ENCODE measurements around the gene RIMBP2.

The RIMBP2 gene

DNA sequence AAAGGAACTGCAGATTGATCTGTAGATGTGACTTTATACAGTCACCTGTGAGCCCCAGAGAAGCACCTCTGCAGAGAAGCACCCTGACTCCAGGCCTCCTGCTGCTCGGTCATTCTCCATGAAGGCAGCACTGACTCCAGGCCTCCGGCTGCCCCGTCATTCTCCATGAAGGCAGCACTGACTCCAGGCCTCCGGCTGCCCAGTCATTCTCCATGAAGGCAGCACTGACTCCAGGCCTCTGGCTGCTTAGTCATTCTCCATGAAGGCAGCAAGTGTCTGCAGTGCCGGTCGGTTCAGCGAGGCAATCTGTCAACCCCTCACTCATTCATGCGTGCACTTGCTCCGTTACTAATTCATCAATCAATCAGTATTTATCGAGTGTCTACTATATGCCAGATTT is 218.1 kb downstream of the RIMBP2 start:
- DNase-seq, result no peak

DNA sequence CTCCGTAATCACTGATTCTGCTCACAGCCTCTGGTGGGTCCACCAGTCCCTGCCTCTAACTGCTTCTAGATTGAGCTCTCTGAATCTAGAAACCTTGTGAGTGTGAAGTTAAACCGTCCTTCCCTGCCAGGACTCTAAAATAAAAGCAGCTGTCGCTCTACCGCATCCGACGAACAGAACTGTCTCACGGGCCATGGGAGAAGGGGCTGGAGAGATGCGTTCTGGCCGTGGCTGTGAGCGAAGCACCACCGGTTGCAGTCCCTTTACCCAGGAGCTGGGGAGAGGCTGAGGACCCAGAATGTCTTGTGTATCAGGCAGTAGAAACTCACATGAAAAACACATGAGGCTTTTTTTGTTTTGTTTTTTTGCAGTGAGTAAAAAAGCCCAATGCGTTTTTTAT is 218.8 kb downstream of the RIMBP2 start:
- DNase-seq, result no peak

DNA sequence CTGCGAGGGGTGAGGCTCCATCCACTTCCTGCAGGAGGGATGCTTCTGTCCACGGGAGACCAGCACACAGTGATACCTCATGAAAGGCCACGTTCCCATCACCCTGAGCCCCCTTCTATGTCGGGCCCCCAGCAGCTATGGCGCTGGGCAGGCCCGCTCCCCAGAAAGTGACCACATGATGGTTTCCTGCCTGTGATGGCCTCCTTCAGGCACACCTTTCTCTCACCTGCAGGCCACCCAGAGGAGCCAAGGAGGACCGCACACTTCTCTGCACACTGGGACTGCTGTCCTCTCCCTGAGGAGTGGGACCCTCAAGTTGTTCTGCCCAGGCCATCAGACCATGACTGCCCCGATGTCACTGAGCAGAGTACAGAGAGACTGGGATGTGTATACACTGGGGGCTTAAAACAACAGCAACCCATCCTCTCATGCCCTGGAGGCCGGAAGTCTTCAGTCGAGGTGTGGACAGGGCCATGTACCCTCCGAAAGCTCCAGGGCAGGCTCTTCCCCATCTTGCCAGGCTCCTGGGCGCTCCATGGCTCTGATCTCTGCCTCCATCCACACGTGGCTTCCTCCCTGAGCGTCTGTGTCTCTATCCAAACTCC is 219.5 kb downstream of the RIMBP2 start:
- no peak for DNase-seq

DNA sequence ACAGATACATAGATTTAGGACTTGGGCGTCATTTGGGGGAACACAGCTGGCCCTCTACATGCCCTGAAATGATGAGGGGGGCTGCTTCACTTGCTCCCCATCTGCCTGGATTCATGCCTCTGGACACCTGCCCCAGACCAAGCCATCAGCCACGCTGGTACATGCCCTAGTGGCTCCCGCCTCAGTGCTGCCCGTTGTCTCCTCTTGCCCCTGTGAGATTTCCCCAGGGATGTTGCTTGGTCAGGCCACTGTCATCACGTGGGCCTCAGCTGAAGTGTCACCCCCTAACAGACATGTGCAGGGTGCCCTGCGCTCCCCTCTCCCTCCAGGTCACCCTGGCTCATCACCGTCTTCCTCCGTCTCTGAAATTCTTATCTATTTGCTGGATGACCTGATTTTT is 220.9 kb downstream of the RIMBP2 start:
- DNase-seq, result no peak

DNA sequence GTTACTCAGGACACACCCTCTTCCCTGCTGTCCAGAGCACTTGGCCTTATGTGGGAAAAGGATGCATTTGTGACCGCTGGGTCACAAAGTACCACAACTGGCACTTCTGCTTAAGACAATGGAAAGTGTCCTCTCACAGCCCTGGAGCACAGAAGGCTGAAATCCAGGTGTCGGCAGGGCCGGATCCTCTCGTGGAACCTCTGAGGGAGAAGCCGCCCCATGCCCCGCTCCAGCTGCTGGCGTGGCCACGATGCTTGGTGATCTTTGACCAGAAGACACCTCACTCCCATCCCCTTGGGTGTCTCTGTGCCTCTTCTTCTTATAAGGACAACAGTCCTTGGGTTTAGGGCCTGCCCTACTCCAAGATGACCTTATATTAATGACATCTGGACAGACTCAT is 221.4 kb downstream of the RIMBP2 start:
- DNase-seq, result no peak

DNA sequence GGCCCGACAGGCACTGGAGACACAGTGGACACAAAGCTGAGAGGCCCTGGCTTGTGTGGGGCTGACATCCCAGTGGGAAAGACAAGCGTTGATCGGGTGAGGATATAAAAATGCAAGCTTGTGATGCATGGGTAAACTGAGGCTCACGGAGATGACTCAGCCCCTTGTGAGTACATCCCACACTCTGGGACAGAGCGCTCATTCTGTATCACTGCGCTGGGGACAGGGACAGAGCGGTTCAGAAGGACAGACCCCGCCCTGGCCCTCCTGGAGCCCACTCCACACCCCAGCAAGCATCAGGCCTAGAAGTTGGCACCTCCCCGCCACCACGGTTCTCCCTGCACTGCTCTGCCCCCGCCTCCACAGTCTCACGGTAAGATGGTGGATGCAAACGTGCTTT is 222.1 kb downstream of the RIMBP2 start:
- DNase-seq, result no peak

DNA sequence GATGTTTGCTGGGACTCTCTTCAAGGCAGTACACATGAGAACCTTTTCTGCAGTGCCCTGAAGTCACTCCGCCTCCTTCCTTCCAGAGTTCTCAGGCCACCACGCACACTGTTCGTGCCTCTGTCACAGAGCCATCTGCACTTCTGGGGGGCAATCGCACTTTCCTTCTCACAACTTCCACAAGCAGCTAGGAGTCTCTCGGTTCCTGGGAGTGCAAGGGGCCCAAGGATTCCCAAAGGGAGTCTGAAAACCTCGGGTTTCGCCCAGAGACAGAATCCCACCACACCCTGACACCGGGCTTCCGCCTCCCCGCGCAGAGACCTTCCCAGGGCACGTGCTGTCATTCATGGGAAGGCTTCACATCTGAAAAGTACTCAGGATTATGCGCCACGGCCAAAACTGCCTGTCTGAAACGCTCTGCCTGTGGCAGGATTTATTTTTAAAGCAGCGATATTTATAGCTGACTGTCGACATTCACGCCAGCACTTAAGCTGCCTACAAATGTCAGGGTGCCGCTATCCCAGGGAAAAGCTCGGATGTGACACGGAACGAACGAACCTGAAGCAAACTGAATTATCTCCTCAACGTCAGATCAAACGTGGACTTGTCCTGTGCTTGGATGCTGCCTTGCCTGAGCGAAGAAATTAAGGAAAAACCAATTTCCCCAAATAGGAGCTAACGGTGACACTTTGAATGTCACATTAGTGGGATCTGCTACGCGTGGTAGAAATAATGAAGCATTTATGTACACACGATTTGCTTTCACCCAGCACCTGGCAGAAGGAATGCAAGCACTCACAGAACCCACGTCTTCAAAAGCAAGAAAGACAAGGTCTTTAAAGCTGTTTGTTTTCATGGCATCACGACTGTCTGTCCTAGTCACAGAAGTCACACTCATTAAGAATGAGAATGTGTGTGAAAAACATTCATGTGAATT is 224.4 kb downstream of the RIMBP2 start:
- no peak for DNase-seq

DNA sequence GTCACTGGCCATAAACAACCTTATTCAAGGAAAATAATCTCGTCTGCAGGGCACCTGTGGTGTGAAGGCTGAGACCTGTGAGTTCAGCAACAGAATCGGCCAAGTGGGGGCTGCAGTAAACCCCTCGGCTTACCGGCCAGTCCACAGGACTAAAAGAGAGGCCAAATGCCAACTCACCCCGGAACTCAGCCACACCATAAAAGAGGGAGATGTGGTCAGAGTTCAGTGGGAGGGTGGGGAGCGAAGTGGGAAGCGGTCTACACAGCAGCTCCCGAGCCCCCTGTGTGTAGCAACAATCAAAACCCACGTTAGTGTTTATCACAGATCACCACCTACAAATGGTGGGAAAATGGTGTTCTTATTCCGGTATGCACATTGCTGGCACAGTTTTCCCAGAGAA is 225.4 kb downstream of the RIMBP2 start:
- DNase-seq, result no peak

DNA sequence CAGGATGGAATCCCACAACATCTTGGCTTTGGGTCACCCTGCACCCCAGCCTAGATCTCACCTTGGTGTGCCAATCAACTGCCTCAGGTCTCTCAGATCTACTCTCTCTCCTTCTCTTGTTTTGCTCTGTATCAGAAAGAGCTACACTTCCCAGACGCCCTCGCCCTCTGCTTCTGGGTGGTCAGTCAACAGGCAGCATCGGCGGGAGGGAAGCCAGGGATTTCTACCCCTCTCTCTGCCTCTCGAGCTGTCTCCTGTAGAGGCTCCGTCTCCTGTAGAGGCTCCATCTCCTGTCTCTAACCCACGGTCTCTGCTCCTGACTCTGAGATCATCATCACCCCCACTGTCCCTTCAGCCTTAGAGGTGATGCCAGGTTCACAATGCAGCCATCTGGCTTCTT is 226.8 kb downstream of the RIMBP2 start:
- DNase-seq, result no peak

DNA sequence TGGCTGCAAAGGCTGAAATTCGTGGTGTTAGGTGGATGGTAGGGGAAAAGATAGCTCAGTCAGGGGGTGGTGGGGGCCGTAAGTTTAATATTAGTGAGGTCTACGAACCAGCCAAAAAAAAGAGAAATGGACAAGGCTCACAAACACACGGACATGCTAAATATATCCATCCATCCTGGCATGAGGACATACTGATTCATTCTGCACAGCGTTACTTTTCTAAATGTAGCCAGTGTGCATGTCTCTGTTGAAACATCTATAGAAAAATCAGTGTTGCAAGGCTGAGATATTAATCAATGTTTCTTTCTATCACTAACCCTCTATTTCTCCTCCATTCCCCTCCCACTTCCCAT is 227.8 kb downstream of the RIMBP2 start:
- no peak for DNase-seq

DNA sequence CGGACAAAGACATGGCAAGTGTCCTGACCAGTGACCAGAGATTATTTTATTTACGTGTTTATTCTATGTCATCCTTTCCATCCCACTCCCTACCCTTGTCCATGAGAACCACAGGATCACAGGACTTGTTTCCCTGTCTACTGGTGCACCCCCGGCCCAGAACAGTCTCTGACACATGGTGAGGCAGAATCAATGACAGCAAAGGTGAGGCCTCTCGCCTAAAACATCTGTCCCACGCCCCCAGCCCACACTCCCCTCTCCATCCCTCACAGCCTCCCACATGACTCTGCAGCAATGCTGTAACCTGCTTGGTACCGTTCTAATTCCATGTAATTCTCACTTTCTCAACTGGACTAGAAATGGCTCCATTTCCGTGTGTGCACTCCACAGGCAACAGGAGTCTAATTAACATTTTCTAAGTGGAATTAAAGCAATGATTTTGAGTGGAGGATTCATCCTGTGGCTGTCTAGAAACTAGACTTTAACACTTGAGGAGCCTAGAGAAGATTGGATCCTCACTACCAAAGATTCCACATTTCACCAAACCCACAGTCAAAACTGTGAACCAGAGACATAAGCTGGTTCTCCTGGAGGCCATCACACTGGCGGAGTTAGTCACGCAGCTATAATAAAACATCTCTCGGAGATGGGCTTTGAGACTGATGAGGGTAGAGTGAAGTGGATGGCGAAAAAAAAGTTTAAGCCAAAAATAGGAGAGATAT is 228.3 kb downstream of the RIMBP2 start:
- DNase-seq, result no peak

DNA sequence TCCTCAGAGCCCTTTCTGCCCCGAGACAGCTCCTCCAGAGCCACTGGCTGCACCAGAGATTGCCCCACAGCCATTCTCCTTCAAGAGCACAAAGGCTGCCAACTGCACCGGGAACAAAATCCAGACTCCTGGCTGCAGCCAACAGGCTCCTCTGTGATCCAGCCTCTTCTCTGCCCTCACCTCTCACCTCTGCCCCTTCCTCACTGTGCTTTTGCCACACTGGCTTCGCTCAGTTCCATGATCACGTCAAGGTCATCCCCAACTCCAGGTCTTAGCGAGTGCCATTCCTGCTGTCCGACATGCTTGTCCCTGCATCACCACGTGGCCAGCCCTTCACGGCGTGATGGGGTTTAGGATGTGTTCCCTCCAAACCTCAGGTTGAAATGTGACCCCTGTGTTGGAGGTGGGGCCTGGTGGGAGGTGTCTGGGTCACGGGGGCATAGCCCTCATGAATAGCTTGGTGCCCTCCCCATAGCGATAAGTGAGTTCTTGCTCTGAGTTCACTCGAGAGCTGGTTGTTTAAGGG is 229.1 kb downstream of the RIMBP2 start:
- no peak for DNase-seq

DNA sequence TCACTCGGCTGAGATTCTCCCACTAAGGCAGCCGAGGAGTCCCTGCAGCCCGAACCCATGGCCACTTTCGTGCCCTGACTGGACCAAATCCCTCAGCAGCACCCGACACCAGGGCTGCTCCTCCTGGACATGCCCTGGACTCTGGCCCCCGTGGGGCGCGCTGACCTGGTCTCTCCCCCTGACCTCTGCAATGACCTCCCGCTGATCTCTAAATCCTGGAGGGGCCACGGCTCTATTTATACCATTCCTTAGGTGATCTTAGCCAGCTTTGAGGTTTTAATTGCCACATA is 230.0 kb downstream of the RIMBP2 start:
- no peak for DNase-seq

DNA sequence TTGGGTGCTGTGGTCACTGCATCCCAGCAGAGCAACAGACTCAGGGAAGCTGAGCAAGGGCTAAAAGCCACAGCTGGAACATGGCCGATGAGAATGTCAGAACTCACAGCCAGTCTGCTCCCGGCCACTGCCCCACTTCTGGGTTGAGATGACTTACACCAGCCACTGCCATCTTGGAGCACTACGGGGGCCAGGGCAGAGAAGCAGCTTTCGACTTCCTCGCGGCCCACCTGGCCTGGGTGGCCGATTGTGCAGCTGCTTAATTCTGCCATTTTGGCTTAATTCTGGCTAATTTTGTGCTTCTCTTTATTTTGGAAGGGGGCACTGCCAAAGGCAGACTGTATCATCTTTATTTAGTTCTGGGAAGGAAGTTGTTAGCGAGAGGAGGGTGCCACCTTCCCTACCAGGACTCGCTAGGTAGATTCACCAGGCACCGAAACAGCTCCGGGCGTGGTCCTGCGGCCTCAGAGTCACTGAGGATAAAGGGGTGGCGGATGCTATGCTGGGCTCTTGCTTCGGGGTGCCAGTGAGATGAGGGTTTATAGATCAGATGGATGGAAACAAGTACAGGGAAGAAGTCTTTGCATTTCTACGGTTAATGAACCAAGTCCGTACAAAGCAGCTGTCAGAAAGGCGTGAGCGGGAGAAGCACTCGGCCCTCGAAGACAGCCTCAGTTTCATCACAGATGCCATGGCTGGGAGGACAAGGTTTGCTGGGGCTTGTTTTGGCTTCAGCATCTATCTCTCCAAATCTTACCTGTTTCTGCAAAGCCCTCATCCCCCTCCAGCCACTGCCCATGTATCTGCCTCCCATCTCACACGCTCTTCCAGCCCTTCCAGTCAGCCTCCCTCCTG is 230.6 kb downstream of the RIMBP2 start:
- no peak for DNase-seq

DNA sequence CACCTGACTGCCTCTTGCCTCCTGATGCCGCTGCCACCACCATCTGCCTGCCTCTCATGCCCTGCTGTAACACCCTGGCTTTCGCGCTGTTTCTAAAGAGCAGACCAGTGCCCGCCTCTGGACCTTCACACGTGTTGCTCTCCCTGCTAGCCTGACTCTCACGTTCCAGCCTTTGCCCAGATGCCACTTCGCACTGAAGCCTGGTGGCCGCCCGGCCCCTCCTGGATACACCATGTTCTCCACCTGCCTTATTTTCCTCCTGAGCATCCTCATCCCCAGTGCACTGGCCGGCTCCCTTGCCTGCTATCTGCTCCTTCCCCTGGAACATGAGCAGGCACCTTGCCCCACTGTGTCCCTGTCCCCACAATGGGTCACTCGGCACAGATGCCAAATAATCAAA is 231.9 kb downstream of the RIMBP2 start:
- no peak for DNase-seq

DNA sequence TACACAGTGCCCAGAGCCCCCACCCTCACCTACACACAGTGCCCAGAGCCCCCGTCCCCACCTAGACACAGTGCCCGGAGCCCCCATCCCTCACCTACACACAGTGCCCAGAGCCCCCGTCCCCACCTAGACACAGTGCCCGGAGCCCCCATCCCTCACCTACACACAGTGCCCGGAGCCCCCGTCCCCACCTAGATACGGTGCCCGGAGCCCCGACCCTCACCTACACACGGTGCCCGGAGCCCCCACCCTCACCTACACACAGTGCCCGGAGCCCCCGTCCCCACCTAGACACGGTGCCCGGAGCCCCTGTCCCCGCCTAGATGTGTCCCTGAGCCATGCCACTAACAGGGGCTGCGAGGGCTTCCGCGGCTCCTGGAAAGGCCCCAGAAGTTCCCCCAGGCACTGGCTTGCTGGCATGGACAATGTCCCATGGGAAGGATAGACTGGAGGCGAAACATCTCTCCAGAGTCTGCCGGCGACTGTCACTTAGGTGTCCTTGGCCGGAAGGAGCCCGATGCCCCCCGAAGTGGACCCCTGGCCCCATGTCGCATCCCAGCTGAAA is 232.4 kb downstream of the RIMBP2 start:
- DNase-seq, result no peak

DNA sequence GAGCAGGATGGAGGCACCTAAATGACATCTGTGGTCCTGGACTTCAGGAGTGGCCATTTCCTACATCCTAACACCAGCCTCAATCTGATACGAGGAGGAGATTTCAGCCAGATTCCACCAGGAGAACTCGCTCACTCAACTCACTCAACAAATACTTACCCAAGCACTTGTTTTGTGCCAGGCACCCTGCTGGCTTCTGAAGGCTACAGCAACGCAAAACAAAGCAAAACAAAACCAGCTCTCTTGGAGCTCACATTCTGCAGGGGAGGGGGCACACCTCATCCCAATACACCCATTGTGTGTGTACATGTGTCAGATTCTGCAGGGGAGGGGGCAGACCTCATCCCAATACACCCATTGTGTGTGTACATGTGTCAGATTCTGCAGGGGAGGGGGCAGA is 233.7 kb downstream of the RIMBP2 start:
- no peak for DNase-seq

DNA sequence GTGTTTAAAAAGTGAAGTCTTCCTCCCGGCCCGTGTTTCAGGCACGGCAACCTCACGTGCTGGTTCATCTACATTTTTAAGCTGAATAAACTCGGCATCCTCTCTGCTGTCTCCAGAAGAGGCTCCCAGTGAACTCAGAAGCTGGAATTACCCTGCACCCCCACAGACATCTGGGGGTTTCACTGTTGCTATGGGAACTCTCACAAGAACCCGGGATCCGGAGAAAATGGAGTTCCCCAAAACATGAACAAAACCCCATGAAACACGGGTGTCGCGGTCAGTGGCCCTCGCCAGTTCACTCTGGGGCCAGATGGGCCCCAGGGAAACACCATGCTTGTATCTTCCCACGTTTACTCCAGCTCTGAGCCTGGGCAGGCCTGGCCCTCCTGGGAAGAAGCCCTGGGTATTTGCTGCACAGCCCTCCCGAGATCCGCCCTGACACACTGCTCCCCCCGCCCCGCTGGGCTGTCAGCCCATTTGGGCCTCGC is 234.7 kb downstream of the RIMBP2 start:
- no peak for DNase-seq

DNA sequence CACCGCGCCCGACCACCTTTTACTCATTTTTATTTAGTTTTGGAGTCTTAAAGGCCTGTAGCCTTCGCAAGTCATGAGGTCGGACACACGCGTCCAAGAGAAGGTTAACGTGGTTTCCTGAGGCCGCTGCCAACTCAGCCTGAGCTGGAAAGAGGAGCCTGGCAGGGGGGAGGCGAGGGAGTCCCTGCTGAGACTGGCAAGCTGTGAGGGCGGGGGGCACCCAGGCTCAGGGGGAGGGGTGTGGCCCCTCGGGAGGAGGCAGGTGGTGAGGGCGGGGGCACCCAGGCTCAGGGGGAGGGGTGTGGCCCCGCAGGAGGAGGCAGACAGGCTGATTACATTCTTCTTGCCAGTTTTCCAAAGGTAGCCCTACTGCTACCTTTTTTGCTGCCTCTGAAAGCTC is 235.2 kb downstream of the RIMBP2 start:
- no peak for DNase-seq

DNA sequence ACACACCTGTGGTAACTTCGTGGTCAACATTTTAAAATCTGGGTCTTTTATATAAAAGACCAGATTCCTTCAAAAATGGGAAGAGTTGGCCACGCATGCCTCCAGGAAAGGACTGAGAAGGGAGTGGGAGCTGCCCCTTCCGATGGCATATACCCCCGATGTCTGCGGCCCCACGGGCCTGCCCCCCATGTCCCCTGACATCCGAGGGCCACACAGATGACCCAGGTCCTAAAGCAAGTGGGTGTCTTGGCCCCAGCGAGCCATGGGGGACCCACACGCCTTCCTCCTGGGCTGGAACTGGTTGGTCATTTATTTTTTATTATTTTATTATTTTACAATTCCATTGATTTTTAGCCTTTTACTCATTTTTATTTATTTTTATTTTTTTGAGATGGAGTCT is 235.9 kb downstream of the RIMBP2 start:
- DNase-seq, result no peak

DNA sequence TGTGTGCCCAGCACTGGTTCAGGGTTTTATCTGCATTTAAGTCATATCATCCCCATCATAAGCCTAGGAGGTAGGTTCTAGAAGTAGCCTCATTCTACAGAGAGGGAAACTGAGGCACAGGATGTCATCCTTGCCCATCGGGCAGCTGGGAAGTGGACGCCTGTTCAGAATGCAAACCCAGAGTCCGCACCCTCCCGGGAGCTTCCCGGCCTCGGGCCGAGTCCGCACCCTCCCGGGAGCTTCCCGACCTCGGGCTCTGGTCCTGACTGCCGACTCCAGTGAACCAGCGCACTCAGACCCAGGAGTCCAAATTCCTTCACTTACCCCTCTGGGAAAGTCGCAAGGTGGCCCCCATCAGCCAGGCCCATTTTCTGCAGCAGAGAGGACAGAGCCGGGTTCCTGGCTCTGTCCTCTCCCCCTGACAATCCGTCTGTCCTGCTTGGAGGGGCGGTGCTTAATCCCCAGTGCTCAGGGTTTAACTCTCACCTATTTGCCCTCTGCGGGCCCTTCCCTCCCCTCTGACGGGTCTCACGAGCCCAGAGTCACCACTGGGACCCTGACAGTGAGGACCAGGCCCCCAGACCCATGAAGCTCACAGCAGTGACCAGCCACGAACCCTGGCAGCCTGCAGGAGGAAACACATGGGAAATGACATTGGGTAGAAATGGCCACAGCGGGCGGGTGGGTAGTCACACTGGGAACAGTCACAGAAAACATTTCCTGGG is 236.5 kb downstream of the RIMBP2 start:
- DNase-seq, result no peak

DNA sequence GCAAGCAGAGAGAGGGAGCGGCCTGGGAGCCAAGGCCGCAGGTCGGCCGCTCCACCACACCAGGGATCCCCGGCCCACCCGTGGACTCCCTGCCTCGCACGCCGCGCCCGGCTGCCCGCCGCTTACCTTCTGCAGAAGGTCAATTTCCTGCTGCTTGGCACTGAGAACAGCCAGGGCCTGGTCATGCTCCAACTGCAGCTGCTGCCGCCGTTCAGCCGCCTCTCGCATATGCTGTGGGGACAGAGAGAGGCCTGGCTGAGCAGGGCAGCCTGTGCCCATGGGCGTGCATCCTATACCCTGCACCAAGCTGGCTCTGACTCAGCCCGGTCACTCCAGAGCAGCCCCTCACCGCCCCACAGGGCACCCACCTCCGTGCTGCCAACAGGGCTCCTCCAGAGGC is 237.3 kb downstream of the RIMBP2 start:
- DNase-seq, result no peak

Measured in stimulated activated CD4-positive, alpha-beta T cell treated with anti-CD3 and anti-CD28 coated beads, Interleukin-4, amount 100 ng/mL, for 1 hour (primary cell).